WTC11 (cell line): Measurements from ENCODE around the gene UGGT1.

Experiments used
- ATF3 ChIP-seq: sonication (generic); formaldehyde crosslinking; conservative IDR thresholded peaks from 2 replicates; pipeline ENCODE4 v1.8.1; 2022; ENCODE audit warnings: mild to moderate bottlenecking, missing genetic modification reagents
- CREM ChIP-seq: sonication (generic); formaldehyde crosslinking; IDR thresholded peaks from 2 replicates; pipeline ENCODE4 v1.8.1; 2022; ENCODE audit warnings: mild to moderate bottlenecking, missing genetic modification reagents, moderate library complexity
- CTCF ChIP-seq: fragments of 200-600 bp; IDR thresholded peaks from 2 replicates; pipeline ENCODE4 v1.8.0; 2022; ENCODE audit warnings: antibody characterized with exemption
- E2F4 ChIP-seq: sonication (generic); formaldehyde crosslinking; IDR thresholded peaks from 2 replicates; pipeline ENCODE4 v1.8.1; 2022; ENCODE audit warnings: low read depth, mild to moderate bottlenecking, moderate library complexity, missing genetic modification reagents, borderline replicate concordance
- MYBL2 ChIP-seq: sonication (generic); formaldehyde crosslinking; IDR thresholded peaks from 2 replicates; pipeline ENCODE4 v1.8.1; 2023; ENCODE audit warnings: mild to moderate bottlenecking, moderate library complexity, missing genetic modification reagents
- NR2C2 ChIP-seq: sonication (generic); formaldehyde crosslinking; IDR thresholded peaks from 2 replicates; pipeline ENCODE4 v1.8.0; 2022; ENCODE audit warnings: mild to moderate bottlenecking, missing genetic modification reagents
- USF2 ChIP-seq: sonication (generic); formaldehyde crosslinking; IDR thresholded peaks from 2 replicates; pipeline ENCODE4 v1.8.1; 2023; ENCODE audit warnings: mild to moderate bottlenecking, missing genetic modification reagents, moderate library complexity
- ZBTB21 ChIP-seq: sonication (generic); formaldehyde crosslinking; IDR thresholded peaks from 2 replicates; pipeline ENCODE4 v1.8.1; 2023; ENCODE audit warnings: mild to moderate bottlenecking, missing genetic modification reagents, borderline replicate concordance

GRCh38 chr2:128139624-128140023 lies 48.6 kb downstream of the UGGT1 start:
- TF ChIP-seq MYBL2 (CRISPR knock-in tag) (no peak), ZBTB21 (CRISPR knock-in tag) (no peak), ATF3 (no peak), E2F4 (no peak), USF2 (no peak), CTCF (no peak), CREM (CRISPR knock-in tag) (no peak), NR2C2 (no peak)
